Sigmoid colon (tissue), 4 donors: ENCODE measurements around the gene SCGN.

Experiments used
- CTCF ChIP-seq, 4 experiments: fragments of 450-650 bp in 3 of 4; fragments of 200-600 bp in 1 of 4; IDR thresholded peaks; one replicate each; pipeline ENCODE4 v1.5.1; 2016 to 2019; ENCODE audit warnings: antibody characterized with exemption in 4 of 4, mild to moderate bottlenecking in 3 of 4, moderate library complexity in 2 of 4
- EP300 ChIP-seq, 4 donors: sonication (generic); formaldehyde crosslinking; IDR thresholded peaks; one replicate each; pipeline ENCODE4 v1.6.1; 2017; ENCODE audit warnings: antibody characterized with exemption in 4 of 4
- POLR2A ChIP-seq, 2 donors: fragments of 450-650 bp; IDR thresholded peaks; one replicate each; pipeline ENCODE4 v1.6.1; 2016; ENCODE audit warnings: antibody characterized with exemption in 2 of 2, mild to moderate bottlenecking in 2 of 2, moderate library complexity in 2 of 2

- no peak for TF ChIP-seq POLR2A (IDR thresholded peaks at IDR 0.05)
- TF ChIP-seq CTCF (IDR thresholded peaks at IDR 0.05), result no peak
- TF ChIP-seq EP300 (IDR thresholded peaks at IDR 0.05), result no peak
Observed at GRCh38 chr6:25743868-25744267, 91.9 kb downstream of the SCGN start.
